Activated T-cell treated with anti-CD3 and anti-CD28 coated beads, Interleukin-2, amount 50 U/mL, for 4 hours (primary cell): Measurements from ENCODE around the gene PRMT3. TPM values are rescaled to one million over a fixed set of nuclear protein-coding genes. Genes with fewer than 3 reads are reported as not detected.

Source experiments
- ATAC-seq, 2 donors: fragments of 200-7000 bp; cut with Tn5 transposase; one replicate each; pipeline ENCODE4 v1.10.0; 2021
- DNase-seq: peaks from one replicate; pipeline ENCODE4 v3.0.0-alpha.2; 2020
- H3K27me3 Mint-ChIP-seq: one replicate; pipeline ENCODE4 v1.8.0; 2021; ENCODE audit warnings: low read depth, mixed read lengths
- H3K36me3 Mint-ChIP-seq: one replicate; pipeline ENCODE4 v1.8.0; 2022; ENCODE audit warnings: mixed read lengths; ENCODE audit not compliant: insufficient read depth
- H3K4me1 Mint-ChIP-seq: one replicate; pipeline ENCODE4 v1.8.0; 2021; ENCODE audit warnings: low read depth, mixed read lengths
- H3K4me3 Mint-ChIP-seq: one replicate; pipeline ENCODE4 v1.8.0; 2021; ENCODE audit warnings: mild to moderate bottlenecking, moderate library complexity, mixed read lengths
- H3K9me3 Mint-ChIP-seq: one replicate; pipeline ENCODE4 v1.8.0; 2021; ENCODE audit warnings: mixed read lengths
- total RNA-seq, 3 donors: library from RNA; stranded (reverse); gene quantifications; one replicate each; pipeline ENCODE4 v1.2.1, GENCODE V29; 2021

Gene PRMT3
- total RNA-seq, result 10 to 100 TPM; 55.5 to 60.2 (median 57.1) TPM

GRCh38 chr11:20387261-20388095 lies at the start of gene PRMT3:
PRMT3 (plus strand) TSS chr11:20387716; CDS start chr11:20387747, 31 bp downstream.
- no peaks in the 10 kb centered on the region for H3K27me3 Mint-ChIP-seq
- no peaks in the 10 kb centered on the region for H3K9me3 Mint-ChIP-seq
- ATAC-seq (peak; percentile 86 to 89), DNase-seq (peak; percentile 97)
- H3K36me3 Mint-ChIP-seq, result peaks cover 18% of the 10 kb centered on the region
- peaks cover 15% of the 10 kb centered on the region for H3K4me1 Mint-ChIP-seq
- H3K4me3 Mint-ChIP-seq, result peak within 1 kb of the TSS; percentile 90

- no peaks in the 10 kb centered on the region for H3K36me3 Mint-ChIP-seq
- peaks cover 2% of the 10 kb centered on the region for H3K4me1 Mint-ChIP-seq
- DNase-seq (no peak), ATAC-seq (peak in 1 of 2 donors; percentile 18)
- H3K9me3 Mint-ChIP-seq, result no peaks in the 10 kb centered on the region
- H3K27me3 Mint-ChIP-seq, result peaks cover 79% of the 10 kb centered on the region
- no peak overlapping the region for H3K4me3 Mint-ChIP-seq
Observed at GRCh38 chr11:20342347-20343141, 45.0 kb upstream of the PRMT3 start.

- Mint-ChIP-seq H3K9me3 (no peaks in the 10 kb centered on the region), H3K4me3 (no peak overlapping the region), H3K36me3 (no peaks in the 10 kb centered on the region), H3K27me3 (peaks cover 14% of the 10 kb centered on the region), H3K4me1 (peaks cover 10% of the 10 kb centered on the region)
- DNase-seq (no peak), ATAC-seq (no peak)
Observed at GRCh38 chr11:20351136-20351535, 36.4 kb upstream of the PRMT3 start.

DNA sequence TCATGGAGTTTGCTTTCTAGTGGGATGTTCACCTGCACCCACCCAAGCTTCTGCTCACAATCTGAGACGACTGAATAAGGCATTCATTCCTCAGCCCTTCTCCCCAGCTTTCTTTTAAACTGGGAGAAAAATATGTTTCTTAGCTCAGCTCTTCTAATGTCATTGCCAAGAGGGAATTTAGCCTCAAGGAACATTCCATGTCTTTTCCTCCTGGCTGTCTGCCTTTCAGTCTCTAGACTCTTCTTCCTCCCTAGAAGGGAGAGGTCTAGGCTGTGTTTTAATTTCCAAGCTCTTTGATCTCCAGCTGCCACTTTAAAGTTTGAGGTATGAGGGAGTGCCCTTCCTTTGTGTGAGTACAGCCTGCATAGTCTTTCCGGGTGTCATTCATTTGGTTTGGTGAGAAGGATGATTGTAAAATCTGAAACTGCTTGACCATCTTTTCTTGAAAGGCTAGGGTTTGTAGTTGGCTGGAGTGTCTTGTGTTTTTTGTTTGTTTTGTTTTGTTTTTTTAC lies 35.7 kb upstream of the PRMT3 start:
- DNase-seq (no peak), ATAC-seq (no peak)
- H3K27me3 Mint-ChIP-seq, result peaks cover 9% of the 10 kb centered on the region
- H3K9me3 Mint-ChIP-seq, result no peaks in the 10 kb centered on the region
- H3K4me1 Mint-ChIP-seq, result peaks cover 10% of the 10 kb centered on the region
- no peaks in the 10 kb centered on the region for H3K36me3 Mint-ChIP-seq
- no peak overlapping the region for H3K4me3 Mint-ChIP-seq

DNA sequence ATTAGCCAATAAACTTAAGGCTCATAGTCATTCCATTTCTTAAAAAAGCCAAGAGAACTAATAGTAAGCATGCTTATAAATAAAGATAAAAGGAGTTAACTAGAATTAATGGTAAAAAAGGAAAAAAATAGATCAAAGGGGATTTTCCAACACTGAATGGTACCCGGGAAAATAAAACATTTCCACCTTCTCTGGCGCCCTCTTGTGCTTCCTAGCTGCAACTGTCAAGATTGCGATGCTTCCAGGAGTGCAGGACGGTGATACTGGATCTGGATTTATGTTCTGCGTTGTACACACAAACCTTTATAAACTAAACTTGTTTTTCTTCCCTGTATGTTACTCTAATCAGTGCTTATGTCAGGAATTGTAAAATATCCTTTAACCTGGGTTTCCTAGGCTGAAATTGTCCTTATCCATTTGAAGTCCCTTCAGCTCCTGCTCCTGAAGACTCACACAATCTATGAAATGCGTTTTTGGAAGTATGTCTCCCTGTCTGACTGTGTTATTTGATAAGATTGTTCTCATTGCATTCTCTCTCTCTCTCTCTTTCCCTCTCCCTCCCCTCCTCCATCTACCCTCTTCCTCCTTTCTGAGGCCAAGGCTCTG lies 33.6 kb upstream of the PRMT3 start:
- H3K4me3 Mint-ChIP-seq, result no peak overlapping the region

DNA sequence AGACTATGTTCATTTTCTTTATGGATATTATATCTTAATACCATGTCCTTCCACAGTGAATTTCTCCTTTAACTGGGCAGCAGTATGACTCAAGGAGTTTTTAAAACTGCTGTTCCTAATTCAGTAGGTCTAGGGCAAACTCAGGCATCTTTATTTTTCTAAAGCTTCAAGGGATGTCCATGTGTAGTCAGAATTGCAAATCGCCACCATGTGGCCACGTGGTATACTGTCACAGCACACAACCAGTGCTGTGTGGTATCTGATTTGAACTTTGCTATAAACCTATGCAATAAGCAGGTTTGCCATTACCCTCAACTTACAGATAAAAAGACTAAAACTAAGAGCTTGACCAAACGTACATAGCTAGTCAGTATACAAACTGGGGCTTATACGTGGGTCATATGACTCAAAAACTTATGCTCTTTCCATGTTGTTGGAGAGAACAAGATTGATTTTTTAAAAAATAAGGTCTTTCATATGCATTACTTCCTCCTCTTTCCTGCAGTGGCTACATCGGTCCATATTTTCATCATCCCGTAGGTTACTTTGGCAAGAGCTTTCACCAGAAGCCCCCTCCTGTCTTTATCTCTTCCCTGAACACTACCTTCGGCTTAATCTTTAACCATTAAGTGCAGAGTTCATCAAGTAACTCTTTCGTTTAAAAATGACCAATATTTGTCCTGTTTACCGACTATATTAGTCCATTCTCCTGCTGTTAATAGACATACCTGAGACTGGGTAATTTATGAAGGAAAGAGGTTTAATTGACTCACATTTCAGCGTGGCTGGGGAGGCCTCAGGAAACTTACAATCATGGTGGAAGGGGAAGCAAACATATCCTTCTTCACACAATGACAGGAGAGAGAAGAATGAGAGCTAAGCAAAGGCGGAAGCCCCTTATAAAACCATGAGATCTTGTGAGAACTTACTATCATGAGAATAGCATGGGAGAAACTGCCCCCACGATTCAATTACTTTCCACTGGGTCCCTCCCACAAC lies 32.0 kb upstream of the PRMT3 start:
- DNase-seq (no peak), ATAC-seq (peak; percentile 67 to 80)
- Mint-ChIP-seq H3K9me3 (no peaks in the 10 kb centered on the region), H3K4me1 (peaks cover 14% of the 10 kb centered on the region), H3K36me3 (no peaks in the 10 kb centered on the region), H3K4me3 (no peak overlapping the region), H3K27me3 (no peaks in the 10 kb centered on the region)

More for the DNA sequence above, 33.6 kb upstream of the PRMT3 start:
- no peak for DNase-seq
- no peaks in the 10 kb centered on the region for H3K36me3 Mint-ChIP-seq
- peak in 1 of 2 donors; percentile 64 for ATAC-seq
- peaks cover 10% of the 10 kb centered on the region for H3K4me1 Mint-ChIP-seq
- H3K27me3 Mint-ChIP-seq, result no peaks in the 10 kb centered on the region
- no peaks in the 10 kb centered on the region for H3K9me3 Mint-ChIP-seq

GRCh38 chr11:20357150-20357549 lies 30.4 kb upstream of the PRMT3 start:
- Mint-ChIP-seq H3K9me3 (no peaks in the 10 kb centered on the region), H3K36me3 (no peaks in the 10 kb centered on the region), H3K27me3 (no peaks in the 10 kb centered on the region), H3K4me3 (no peak overlapping the region), H3K4me1 (peaks cover 22% of the 10 kb centered on the region)
- DNase-seq (no peak), ATAC-seq (no peak)

- no peaks in the 10 kb centered on the region for H3K9me3 Mint-ChIP-seq
- H3K4me3 Mint-ChIP-seq, result peak overlapping the region; percentile 40
- H3K27me3 Mint-ChIP-seq, result no peaks in the 10 kb centered on the region
- ATAC-seq, result peak; percentile 29 to 35
- no peaks in the 10 kb centered on the region for H3K36me3 Mint-ChIP-seq
- H3K4me1 Mint-ChIP-seq, result peaks cover 42% of the 10 kb centered on the region
- DNase-seq, result peak; percentile 19
Observed at GRCh38 chr11:20360650-20361049, 26.9 kb upstream of the PRMT3 start.

GRCh38 chr11:20362481-20362880 lies 25.0 kb upstream of the PRMT3 start:
- Mint-ChIP-seq H3K9me3 (no peaks in the 10 kb centered on the region), H3K4me3 (peak overlapping the region; percentile 87), H3K36me3 (peaks cover 9% of the 10 kb centered on the region), H3K27me3 (no peaks in the 10 kb centered on the region), H3K4me1 (peaks cover 57% of the 10 kb centered on the region)
- ATAC-seq, result no peak
- DNase-seq, result no peak

DNA sequence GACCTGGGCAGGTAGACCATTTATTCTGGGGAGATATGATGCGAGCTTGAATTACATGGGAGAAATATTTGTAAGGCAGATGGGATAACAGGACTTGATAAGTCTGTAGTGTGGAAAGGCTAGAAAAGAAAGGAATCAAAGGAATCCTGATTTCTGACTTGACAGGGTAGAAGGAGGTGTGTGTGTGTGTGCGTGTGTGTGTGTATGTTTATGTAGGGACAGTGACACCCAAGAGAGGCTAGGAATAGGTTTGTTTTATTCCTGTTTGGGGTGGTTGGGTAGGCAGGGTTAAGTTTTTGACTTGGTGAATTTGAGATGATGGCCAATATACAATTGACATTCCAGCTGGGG lies 24.4 kb upstream of the PRMT3 start:
- DNase-seq (no peak), ATAC-seq (no peak)
- H3K4me3 Mint-ChIP-seq, result peak overlapping the region; percentile 87
- no peaks in the 10 kb centered on the region for H3K9me3 Mint-ChIP-seq
- no peaks in the 10 kb centered on the region for H3K27me3 Mint-ChIP-seq
- H3K4me1 Mint-ChIP-seq, result peaks cover 62% of the 10 kb centered on the region
- H3K36me3 Mint-ChIP-seq, result peaks cover 11% of the 10 kb centered on the region

DNA sequence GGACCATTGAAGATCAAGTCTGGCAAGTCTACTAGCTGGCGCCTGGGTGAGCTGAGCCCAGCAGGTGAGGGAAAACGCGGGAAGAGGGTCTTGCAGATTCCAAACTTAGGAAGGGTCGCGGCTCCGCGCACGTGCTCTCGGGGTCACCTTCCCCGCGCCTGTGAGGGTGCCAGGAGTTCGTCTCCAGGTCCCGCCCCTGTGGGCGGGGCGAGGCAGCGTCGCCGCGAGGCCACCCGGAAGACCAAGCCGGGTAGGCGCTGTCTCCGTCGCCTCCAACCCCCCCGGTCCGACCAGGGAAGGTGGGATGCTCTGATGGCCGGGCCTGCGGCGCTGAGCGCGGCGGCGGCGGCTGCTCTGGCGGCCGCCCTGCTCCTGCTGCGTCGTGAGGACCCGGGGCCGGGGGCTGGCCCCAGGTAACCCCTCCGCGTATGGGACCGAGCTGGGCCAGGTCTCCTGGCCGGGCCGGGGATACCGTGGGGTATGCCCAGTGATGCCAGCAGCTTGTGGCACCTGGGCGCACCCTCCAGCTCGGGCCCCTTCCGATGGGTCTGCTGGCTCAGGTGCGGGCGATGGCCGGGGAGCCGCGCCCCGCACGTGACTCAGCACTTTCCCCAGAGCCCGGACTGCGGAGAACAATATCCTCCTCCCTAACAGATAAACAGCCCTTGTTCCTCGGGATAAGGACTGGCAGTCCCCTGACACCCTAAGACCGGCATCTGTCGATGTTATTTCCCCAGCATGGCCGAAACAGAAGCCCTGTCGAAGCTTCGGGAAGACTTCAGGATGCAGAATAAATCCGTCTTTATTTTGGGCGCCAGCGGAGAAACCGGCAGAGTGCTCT lies 23.8 kb upstream of the PRMT3 start, which contains the start of gene HTATIP2:
HTATIP2 (plus strand) TSS at position 215 of the 841 bp plus-strand sequence; CDS start at position 739, 524 bp downstream.
- DNase-seq (peak; percentile 72), ATAC-seq (peak; percentile 83 to 84)
- H3K27me3 Mint-ChIP-seq, result no peaks in the 10 kb centered on the region
- peaks cover 17% of the 10 kb centered on the region for H3K36me3 Mint-ChIP-seq
- peaks cover 68% of the 10 kb centered on the region for H3K4me1 Mint-ChIP-seq
- H3K9me3 Mint-ChIP-seq, result no peaks in the 10 kb centered on the region
- peak within 1 kb of the TSS; percentile 87 for H3K4me3 Mint-ChIP-seq

DNA sequence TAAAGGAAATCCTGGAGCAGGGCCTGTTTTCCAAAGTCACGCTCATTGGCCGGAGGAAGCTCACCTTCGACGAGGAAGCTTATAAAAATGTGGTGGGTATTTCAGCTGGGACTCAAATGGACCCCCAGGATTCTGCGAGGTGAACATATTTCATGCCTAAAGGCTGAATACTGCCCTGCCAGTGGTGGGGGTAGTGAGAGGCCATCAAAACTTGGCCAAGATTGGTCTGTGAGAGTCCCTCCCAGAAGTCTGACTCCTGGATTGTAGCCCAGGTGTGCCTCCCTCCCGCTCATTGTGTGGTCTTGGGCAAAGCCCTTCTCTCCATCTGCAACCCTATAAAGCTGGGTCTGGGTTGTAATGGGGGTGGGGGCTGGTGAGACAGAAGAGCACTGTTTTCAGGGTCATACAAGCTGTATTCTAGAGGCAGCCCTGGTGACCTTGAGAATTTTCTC lies 23.1 kb upstream of the PRMT3 start:
- DNase-seq (no peak), ATAC-seq (no peak)
- H3K27me3 Mint-ChIP-seq, result no peaks in the 10 kb centered on the region
- H3K4me3 Mint-ChIP-seq, result peak overlapping the region; percentile 84
- peaks cover 70% of the 10 kb centered on the region for H3K4me1 Mint-ChIP-seq
- no peaks in the 10 kb centered on the region for H3K9me3 Mint-ChIP-seq
- H3K36me3 Mint-ChIP-seq, result peaks cover 20% of the 10 kb centered on the region
